GM13977 (cell line): ENCODE measurements around the gene FOXP4.

ENCODE experiments used
- DNase-seq: peaks from one replicate; pipeline ENCODE4 v3.0.0; 2012; ENCODE audit warnings: low spot score
- in situ Hi-C: fragments of 300-500 bp; cut with MboI; formaldehyde crosslinking; loops from one replicate; pipeline ENCODE4 v1.12.0; 2022; ENCODE audit warnings: low sequenced_read_pairs, low pct_unique_long_range_greater_than_20kb, mixed read lengths, inconsistent platforms; ENCODE audit not compliant: unreplicated experiment
- TF ChIP-seq, protein P1 (sequence below): IDR thresholded peaks from 2 replicates; pipeline ENCODE4 v1.5.1; 2012; ENCODE audit warnings: mild to moderate bottlenecking, control low read depth; ENCODE audit not compliant: insufficient read depth; ENCODE audit errors: extremely low read depth, missing control alignments

Gene FOXP4

DNA sequence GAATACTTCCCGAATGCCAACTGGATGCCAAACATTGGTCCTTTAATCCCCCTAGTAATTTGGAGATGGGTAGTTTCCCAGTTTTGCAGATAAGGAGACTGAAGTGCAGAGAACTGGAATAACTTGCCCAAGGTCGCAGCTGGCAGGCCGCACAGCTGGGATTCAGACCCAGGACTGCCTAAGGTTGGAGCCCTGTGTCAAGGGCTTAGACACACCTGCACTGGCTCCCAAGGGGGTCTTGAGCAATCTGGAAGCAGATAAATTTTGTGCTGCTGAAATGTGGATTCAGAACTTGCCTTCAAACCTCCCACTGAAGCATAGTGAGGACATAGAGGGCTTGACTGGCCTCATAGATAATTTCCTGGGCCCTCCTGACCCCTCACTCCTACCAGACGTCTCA is 30.5 kb downstream of the FOXP4 start:
- in situ Hi-C loops: no loop called here
- TF ChIP-seq, protein P1, sequence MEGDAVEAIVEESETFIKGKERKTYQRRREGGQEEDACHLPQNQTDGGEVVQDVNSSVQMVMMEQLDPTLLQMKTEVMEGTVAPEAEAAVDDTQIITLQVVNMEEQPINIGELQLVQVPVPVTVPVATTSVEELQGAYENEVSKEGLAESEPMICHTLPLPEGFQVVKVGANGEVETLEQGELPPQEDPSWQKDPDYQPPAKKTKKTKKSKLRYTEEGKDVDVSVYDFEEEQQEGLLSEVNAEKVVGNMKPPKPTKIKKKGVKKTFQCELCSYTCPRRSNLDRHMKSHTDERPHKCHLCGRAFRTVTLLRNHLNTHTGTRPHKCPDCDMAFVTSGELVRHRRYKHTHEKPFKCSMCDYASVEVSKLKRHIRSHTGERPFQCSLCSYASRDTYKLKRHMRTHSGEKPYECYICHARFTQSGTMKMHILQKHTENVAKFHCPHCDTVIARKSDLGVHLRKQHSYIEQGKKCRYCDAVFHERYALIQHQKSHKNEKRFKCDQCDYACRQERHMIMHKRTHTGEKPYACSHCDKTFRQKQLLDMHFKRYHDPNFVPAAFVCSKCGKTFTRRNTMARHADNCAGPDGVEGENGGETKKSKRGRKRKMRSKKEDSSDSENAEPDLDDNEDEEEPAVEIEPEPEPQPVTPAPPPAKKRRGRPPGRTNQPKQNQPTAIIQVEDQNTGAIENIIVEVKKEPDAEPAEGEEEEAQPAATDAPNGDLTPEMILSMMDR: no peak
- DNase-seq: no peak

DNA sequence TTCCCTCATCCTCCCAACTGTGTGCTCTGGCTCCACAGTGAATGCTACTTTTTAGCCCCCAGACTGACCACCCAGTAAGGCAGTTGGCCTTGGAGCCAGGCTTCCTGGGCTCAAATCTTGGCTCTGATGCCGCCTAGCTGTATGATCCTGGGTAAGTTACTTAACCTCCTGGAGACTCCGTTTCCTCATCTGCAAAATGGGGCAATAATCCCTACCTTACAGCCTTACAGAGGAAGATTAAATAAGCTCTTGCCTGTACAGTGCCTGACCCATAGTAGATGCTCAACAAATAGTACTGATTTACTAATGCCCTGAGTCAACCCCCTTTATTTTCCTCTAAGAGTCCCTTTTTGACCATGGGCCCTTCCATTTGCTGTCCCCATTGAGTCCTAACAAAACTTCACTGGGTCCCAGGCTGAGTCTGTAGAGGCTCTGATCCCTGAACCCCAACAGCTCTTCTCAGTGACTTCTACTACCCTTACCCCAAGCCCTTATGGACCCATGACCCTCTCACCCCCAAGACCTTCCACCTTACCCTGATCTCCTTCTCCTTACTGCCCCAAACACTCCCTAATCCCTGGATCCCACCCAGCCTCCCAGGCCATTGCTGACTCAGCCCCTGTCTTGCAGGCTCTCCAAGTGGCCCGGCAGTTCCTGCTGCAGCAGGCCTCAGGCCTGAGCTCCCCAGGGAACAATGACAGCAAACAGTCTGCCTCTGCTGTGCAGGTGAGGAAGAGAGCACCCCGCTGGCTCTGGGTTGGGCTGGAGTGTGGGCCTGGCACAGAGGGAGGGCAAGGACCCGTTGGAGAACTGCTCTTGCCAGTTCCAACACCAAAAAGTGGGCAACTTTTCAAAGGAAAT is 31.4 kb downstream of the FOXP4 start:
- in situ Hi-C loops: no loop called here
- TF ChIP-seq, protein P1: no peak
- no peak for DNase-seq

GRCh38 chr6:41578217-41579087 is 32.3 kb downstream of the FOXP4 start:
- TF ChIP-seq, protein P1: no peak
- in situ Hi-C loops: no loop called here
- DNase-seq: no peak

GRCh38 chr6:41579088-41579610 is 33.0 kb downstream of the FOXP4 start:
- in situ Hi-C loops: no loop called here
- TF ChIP-seq, protein P1: no peak
- DNase-seq: no peak

DNA sequence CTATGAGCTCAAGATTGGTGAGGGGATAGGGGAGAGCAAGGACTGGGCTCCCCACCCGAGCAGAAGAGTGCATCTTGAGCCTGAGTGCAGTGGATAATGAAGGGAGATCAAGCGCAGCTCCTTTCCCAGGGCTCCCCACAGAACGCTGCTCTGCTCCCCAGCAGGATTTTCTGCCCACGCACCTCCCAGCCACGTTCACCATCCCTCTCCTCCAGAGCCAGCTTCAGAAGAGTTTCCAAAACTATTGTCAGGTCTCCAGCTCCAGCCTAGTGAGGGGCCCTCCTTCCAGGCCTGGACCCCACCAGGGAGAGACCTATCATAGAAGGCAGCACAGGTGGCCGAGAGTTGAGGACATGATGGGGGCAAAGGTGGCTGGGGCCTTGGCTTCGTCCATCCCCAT is 34.5 kb downstream of the FOXP4 start:
- in situ Hi-C loops: no loop called here
- DNase-seq: no peak
- TF ChIP-seq, protein P1: no peak

DNA sequence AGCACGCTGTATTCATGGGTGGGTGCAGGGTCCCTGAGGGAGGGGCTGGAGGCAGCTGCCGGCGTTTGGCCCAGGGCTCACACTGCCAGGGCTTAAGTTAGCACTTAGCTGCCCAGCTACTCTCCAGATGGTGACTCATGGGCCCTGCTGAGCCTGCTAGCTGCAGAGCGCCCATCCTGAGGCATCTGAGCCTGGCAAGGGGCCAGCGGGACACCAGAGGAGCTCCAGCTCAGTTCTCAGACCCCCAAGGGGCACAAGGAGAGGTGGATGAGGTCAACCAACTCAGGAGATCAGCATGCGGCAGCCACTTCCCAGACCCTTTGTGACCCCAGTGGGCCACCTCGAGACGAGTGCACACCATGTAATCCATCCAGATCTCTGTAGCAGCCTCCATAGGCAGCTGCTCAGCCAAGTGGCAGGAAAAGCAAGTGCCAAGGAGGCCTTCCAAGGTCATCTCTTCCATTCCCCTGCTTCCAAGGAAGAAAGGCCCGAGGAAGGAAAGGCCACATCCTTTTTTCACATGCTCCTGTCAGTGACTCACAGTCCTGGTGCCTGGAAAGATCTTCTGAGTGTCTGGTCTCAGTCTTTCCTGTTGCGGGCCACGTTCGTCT is 35.3 kb downstream of the FOXP4 start:
- TF ChIP-seq, protein P1: no peak
- no peak for DNase-seq
- in situ Hi-C loops: no loop called here
